ENCODE results near the gene CPVL. TPM values are rescaled to one million over a fixed set of nuclear protein-coding genes. Genes with fewer than 3 reads are reported as not detected.

Gene CPVL
- total RNA-seq, 4 donors from 2014 or later: 8.1 to 17.1 (median 10.1) TPM

DNA sequence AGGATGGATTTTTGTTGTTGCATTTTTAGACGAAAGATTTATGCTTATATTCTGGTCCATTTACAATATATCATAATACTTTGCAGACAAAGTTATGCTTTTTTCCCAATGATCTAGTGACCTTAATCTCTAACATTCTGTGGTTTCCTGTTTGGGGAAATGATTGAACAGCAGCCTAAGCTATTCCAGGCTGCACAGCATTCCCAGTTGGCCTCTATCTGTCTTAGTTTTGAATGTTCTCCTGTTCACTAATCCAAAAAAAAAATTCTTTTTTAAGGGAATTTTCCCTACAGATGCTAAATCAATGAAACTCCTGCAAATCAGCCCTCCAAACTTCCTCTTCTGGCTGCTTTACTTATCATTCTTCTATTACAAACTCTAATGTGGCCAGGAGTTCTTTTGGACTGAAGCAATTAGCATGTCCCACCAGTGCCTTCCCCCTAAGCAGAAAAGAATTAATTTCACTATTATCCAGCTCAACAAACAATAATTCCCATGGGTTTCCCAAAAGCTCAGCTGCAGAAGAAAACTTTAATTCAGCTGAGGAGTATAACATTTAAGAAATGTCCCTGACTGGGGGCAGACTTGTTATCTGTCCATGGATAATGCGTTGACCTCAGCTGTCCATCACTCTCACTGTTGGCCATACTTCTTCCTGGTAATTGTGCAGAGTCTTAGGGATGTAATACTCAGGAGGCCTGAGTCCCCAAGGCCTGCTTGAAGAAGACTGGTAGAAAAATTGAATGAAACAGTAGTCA lies 106.3 kb downstream of the CPVL start:
- Histone ChIP-seq H3K27ac (no peak overlapping the region), H3K4me3 (no peak overlapping the region), H3K4me1 (peaks cover 8% of the 10 kb centered on the region), H3K27me3 (no peaks in the 10 kb centered on the region), H3K36me3 (no peaks in the 10 kb centered on the region), H3K9me3 (no peaks in the 10 kb centered on the region)
- DNase-seq (ENCODE audit: low spot score in 2 of 2): no peak
- TF ChIP-seq, protein P1, sequence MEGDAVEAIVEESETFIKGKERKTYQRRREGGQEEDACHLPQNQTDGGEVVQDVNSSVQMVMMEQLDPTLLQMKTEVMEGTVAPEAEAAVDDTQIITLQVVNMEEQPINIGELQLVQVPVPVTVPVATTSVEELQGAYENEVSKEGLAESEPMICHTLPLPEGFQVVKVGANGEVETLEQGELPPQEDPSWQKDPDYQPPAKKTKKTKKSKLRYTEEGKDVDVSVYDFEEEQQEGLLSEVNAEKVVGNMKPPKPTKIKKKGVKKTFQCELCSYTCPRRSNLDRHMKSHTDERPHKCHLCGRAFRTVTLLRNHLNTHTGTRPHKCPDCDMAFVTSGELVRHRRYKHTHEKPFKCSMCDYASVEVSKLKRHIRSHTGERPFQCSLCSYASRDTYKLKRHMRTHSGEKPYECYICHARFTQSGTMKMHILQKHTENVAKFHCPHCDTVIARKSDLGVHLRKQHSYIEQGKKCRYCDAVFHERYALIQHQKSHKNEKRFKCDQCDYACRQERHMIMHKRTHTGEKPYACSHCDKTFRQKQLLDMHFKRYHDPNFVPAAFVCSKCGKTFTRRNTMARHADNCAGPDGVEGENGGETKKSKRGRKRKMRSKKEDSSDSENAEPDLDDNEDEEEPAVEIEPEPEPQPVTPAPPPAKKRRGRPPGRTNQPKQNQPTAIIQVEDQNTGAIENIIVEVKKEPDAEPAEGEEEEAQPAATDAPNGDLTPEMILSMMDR (IDR thresholded peaks at IDR 0.05): no peak
- TF ChIP-seq POLR2A (IDR thresholded peaks at IDR 0.05) (no peak), POLR2AphosphoS5 (IDR thresholded peaks at IDR 0.05) (no peak), EP300 (IDR thresholded peaks at IDR 0.05) (no peak)
- 57% methylated on average over 2 of the region's 2 CpGs for WGBS

DNA sequence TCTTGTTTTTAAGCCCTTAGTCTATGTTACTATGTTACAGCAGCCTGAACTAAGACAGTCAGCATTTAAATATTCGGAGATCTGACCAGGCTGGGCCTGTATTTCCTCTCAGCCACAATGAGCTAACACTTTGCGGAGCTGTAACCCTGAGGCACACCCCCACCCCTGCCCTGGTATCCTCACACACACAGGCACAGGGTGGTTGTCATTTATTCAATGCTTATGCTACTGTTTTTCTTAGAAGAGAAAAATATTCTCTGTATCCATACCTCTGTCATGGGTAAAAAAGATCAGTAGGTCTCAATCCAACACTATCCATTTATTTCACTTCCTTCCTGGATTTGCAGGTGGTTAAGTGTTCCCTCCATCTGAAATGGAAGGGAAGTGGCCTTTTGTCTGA lies 107.9 kb downstream of the CPVL start:
- no peaks in the 10 kb centered on the region for H3K9me3 ChIP-seq
- WGBS: 95% methylated on average over 2 of the region's 2 CpGs
- no peaks in the 10 kb centered on the region for H3K36me3 ChIP-seq
- no peak overlapping the region for H3K27ac ChIP-seq
- no peak for DNase-seq (ENCODE audit: low spot score in 2 of 2)
- no peak overlapping the region for H3K4me3 ChIP-seq
- peaks cover 10% of the 10 kb centered on the region for H3K4me1 ChIP-seq
- TF ChIP-seq POLR2A (IDR thresholded peaks at IDR 0.05): no peak
- TF ChIP-seq, protein P1 (IDR thresholded peaks at IDR 0.05): no peak
- no peaks in the 10 kb centered on the region for H3K27me3 ChIP-seq

DNA sequence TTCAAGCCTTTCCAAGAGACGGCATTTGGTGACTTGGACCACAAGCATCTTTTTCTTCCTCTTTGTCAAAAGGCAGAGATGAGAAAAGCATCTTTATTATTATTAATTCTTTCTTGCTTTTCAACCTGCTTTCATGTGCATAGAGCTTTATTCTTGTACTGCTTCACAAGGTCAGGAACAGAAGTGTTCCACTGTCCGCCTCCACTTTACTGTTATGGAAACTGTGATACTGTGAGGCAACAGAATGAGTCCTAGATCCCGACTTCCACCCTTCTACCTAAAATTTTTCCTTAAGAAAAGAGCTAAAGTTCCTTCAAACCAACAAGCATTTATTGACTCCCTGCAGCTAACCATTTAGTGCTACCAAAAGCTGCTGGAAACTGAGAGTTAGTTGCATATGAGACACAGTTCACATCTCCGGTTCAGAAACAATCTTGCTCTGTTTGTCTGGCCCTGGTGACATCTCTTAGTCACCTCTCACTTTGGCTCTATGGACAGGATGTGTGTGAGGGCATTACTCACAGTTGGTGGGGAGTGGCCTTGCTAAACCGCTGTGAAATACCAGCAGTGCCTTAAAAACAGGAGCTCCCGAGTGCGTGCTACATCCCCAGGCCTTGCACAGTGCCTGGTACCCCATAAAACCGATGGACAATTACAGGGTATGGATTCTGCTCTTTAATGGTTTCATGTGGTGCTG lies 111.1 kb downstream of the CPVL start:
- TF ChIP-seq, protein P1 (IDR thresholded peaks at IDR 0.05): no peak
- TF ChIP-seq POLR2AphosphoS5 (IDR thresholded peaks at IDR 0.05): no peak
- TF ChIP-seq POLR2A (IDR thresholded peaks at IDR 0.05): no peak
- no peak for TF ChIP-seq EP300 (IDR thresholded peaks at IDR 0.05)
- peaks cover 7% of the 10 kb centered on the region for H3K4me1 ChIP-seq
- H3K9me3 ChIP-seq: no peaks in the 10 kb centered on the region
- H3K27me3 ChIP-seq: no peaks in the 10 kb centered on the region
- no peak overlapping the region for H3K4me3 ChIP-seq
- WGBS: 72% methylated on average over 8 of the region's 8 CpGs
- H3K27ac ChIP-seq: no peak overlapping the region
- no peaks in the 10 kb centered on the region for H3K36me3 ChIP-seq
- no peak for DNase-seq (ENCODE audit: low spot score in 2 of 2)

DNA sequence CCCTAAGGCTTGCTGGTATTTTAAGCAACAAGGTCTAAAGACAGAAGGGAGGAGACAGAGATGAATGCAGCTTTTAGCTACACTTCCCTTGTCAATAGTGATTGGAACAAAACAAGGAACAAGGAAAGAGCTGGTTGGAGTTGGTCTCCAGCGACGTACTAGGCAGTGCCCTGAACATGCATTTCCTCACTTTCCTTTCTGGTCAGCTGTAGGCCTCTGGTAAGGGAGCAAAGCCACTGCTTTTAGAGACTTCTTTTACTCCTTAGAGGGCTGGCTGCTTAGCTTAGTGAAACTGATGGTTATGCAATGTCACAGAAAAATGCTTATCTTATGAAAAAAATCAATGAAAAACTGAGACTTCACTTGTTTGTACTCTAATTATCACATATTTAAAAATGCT lies 112.8 kb downstream of the CPVL start:
- no peaks in the 10 kb centered on the region for H3K36me3 ChIP-seq
- no peaks in the 10 kb centered on the region for H3K9me3 ChIP-seq
- no peak for DNase-seq (ENCODE audit: low spot score in 2 of 2)
- TF ChIP-seq EP300 (IDR thresholded peaks at IDR 0.05): no peak
- TF ChIP-seq POLR2A (IDR thresholded peaks at IDR 0.05): no peak
- TF ChIP-seq, protein P1 (IDR thresholded peaks at IDR 0.05): no peak
- no peak for TF ChIP-seq POLR2AphosphoS5 (IDR thresholded peaks at IDR 0.05)
- H3K27me3 ChIP-seq: no peaks in the 10 kb centered on the region
- no peak overlapping the region for H3K4me3 ChIP-seq
- peaks cover 3% of the 10 kb centered on the region for H3K4me1 ChIP-seq
- 55% methylated on average over 2 of the region's 2 CpGs for WGBS
- H3K27ac ChIP-seq: peak overlapping the region; percentile 2

DNA sequence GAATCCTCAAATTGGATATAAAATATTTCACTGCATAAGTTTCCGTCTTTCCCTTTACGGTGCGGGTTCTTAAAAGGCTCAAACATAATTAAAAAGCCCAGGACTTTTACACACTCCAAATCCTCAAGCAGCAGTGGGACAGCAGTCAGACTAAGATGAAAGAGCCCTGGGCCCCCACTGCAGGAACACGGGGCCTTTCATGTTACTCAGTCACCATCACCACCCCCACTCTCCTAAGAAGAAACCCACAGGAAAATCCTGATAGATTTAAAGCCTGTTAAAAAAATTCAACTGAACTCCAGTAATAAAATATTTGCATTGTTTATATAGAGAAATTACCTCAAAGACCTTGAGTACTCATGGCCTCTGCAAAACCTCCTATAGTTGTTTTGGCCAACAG lies 114.2 kb downstream of the CPVL start:
- no peak for DNase-seq (ENCODE audit: low spot score in 2 of 2)
- Histone ChIP-seq H3K36me3 (no peaks in the 10 kb centered on the region), H3K4me1 (peaks cover 3% of the 10 kb centered on the region), H3K27ac (no peak overlapping the region), H3K4me3 (no peak overlapping the region), H3K9me3 (no peaks in the 10 kb centered on the region), H3K27me3 (no peaks in the 10 kb centered on the region)
- WGBS: 79% methylated on average over 4 of the region's 4 CpGs
- TF ChIP-seq, protein P1 (IDR thresholded peaks at IDR 0.05): no peak
- TF ChIP-seq POLR2A (IDR thresholded peaks at IDR 0.05): no peak
- no peak for TF ChIP-seq POLR2AphosphoS5 (IDR thresholded peaks at IDR 0.05)
- TF ChIP-seq EP300 (IDR thresholded peaks at IDR 0.05): no peak

All from suprapubic skin (tissue), 4 donors.